ENCODE results near the gene BCS1L.
A peak's percentile ranks its signal among the peaks of the same experiment; 100 is the strongest.

BCS1L gene, protein sequence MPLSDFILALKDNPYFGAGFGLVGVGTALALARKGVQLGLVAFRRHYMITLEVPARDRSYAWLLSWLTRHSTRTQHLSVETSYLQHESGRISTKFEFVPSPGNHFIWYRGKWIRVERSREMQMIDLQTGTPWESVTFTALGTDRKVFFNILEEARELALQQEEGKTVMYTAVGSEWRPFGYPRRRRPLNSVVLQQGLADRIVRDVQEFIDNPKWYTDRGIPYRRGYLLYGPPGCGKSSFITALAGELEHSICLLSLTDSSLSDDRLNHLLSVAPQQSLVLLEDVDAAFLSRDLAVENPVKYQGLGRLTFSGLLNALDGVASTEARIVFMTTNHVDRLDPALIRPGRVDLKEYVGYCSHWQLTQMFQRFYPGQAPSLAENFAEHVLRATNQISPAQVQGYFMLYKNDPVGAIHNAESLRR

DNA sequence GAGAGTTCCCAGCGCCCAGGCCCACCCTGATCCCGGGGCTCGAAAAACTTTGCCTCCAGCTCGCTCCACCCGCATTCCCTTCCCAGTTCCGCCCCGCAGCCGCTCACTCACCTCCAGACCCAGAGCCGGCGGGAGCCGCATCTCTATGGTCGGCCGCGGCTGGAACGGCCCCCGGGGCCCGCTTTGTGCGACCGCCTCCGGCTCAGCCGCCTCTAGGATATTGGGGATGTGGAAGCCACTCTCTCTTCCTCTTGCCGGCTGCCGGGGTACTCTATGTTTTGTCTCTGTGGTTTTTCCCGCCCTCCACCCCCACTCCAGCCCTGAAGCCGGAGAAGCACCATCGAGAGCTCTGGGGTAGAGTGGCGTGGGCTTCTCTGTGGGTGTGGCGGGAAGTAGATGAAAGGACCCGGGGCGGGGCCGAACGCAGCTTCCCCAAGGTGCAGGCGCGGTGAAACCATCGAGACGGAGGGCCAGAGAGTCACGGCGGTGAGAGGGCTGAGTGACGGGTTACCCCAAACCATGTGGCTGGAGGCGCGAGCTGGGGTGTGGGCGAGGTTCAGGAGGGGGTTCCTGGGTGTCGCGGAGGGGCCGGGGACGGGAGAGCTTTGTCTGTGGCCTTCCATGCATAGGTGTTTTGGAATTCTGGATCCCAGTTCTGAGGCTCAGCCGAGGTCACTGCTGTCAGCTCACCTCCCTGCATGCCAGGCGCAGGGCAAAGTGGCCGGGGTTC is at the start of gene BCS1L, which contains the start of gene ZNF142:
Gene BCS1L, plus strand, starts transcription at position 426 of the 730 bp plus-strand sequence. CDS start 1,305 bp downstream, outside the sequence.
Gene ZNF142, minus strand, starts transcription at position 366 of the 730 bp plus-strand sequence. CDS start 3,194 bp downstream, outside the sequence.
- peak; percentile 83 for DNase-seq

DNA sequence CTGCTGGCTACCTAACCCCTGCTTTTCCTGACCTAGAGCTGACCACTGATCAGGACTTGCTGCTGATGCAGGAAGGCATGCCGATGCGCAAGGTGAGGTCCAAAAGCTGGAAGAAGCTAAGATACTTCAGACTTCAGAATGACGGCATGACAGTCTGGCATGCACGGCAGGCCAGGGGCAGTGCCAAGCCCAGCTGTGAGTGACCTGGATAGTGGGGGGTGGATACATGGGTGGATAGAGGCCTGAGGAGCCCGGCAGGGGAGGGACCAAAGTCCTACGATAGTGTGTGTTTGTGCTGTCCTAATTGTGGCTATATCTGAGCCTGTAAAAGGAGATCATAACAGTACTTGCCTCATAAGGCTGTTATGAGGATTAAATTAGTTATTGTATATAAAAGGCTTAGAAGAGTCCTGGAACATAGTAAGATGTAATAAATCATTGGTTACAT is 43.6 kb upstream of the BCS1L start:
- no peak for DNase-seq

DNA sequence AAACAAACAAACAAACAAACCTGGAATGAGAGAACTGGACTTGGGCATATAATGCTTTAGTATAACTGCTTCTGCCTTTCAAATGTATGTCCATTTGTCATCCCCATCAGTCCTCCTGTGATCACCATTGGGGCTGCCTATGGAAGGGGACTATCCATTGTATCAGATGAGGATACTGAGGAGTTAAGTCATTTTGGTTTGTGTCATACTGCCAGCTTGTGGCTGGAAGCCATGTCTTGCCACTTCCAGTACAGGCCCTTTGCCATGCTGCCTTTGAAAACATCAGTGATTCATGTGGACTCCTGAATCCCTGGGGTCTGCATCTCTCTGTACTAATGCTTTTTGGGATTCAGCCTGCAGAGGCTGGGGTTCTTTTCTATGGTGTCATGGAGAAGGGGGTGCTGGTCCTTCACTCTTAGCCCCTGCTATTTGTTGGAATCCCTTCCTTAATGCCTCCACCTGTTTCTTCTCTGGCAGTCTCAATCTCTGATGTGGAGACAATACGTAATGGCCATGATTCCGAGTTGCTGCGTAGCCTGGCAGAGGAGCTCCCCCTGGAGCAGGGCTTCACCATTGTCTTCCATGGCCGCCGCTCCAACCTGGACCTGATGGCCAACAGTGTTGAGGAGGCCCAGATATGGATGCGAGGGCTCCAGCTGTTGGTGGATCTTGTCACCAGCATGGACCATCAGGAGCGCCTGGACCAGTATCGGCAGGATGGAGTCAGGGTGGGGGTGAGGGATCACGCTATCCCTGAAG is 41.2 kb upstream of the BCS1L start:
- DNase-seq, result peak; percentile 5

DNA sequence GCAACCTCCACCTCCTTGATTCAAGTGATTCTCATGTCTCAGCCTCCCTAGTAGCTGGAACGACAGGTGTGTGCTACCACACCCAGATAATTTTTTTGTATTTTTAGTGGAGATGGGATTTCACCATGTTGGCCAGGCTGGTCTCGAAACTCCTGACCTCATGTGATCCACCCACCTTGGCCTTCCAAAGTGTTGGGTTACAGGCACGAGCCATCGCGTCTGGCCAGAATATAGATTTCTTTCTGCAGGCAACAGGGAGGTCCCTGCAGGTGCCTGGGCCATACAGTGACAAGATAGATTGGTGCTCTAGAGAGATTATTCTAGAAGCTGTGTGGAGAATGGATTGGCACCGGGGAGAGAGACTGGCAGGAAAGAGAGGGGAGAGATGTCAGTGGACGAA is 38.5 kb upstream of the BCS1L start:
- DNase-seq, result no peak

DNA sequence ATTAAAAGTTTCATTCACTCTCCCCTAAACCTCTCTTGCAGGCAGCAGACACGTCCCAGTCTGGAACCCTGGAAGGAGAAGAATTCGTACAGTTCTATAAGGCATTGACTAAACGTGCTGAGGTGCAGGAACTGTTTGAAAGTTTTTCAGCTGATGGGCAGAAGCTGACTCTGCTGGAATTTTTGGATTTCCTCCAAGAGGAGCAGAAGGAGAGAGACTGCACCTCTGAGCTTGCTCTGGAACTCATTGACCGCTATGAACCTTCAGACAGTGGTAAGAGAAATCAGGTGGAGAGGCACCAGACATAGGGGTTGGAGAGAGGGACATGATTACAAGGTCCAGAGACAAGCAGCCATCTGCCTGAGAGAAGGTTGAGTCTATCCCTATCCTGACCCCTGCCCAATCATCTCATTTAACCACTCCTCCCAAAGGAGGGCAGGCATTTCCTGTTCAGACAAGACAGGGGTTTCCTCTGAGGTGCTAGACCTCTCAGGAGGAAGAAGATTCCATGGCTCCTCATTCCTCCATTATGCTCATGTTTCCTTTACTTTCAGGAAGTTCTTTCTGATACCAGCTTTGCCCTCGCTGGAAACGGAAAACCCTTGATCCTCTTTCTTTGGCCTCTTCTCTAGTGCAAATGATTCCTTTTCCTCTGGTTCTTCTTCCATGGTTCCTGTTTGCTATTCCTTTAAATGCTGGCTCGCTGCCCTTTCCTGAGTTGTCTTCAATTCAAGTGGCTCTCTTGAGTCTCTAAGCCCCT is 36.7 kb upstream of the BCS1L start:
- no peak for DNase-seq

DNA sequence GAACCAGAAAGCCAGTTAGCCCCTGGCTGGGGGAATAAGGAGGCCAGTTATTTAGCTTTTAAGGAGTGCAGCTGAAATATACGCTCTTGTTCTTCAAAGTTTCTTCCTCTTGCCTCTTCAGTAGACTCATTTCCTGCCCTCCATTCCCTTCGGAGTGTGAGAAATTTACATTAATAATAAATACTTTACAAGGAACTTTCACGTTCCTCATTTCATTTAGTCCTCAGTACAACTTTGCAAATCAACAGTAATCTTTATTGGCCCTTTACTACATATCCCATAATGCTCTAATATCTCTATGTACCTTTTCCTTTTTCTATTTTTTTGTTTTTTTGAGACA is 36.1 kb upstream of the BCS1L start:
- DNase-seq, result no peak

DNA sequence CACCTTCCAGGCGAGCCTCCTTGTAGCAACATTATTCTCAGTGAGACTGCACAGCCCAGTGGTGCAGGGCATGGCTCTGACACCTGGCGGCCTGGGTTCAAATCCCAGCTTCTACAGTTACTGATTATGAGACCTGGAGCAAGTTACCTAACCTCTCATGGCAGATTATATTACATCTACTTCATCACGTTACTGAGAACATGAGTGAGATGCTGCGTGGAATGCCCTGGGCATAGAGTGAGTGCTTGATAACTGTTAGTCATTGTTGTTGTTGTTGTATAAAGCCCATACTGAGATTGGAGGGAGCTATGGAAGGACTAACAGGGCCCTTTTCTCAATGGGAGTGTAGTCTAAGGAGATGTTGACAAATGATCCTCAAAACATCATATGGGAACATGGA is 33.1 kb upstream of the BCS1L start:
- no peak for DNase-seq

DNA sequence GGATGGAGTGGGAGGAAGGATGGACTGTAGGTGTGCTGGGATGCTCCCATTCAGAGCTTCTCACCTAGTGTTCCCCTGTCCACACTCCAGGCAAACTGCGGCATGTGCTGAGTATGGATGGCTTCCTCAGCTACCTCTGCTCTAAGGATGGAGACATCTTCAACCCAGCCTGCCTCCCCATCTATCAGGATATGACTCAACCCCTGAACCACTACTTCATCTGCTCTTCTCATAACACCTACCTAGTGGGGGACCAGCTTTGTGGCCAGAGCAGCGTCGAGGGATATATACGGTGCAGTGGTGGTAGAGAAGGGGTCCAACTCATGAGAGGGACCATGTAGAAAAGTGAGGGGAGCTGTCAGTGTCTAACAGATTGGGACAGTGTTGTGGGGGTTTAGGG is 31.5 kb upstream of the BCS1L start:
- DNase-seq, result no peak

DNA sequence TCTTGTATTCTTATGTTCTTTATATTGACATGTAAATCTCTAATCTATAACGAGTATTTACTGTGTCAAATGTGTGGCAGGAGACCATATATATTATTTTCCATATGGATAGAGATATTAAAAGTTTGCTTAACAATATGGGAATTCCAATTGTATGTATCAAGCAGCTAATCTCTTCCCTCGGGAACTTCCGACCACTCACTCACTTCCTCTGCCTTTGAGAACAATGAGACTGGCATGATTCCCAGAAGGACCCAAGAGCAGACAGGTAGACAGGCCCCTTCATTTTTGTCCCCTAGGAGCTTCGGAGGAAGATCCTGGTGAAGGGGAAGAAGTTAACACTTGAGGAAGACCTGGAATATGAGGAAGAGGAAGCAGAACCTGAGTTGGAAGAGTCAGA is 27.6 kb upstream of the BCS1L start:
- no peak for DNase-seq

DNA sequence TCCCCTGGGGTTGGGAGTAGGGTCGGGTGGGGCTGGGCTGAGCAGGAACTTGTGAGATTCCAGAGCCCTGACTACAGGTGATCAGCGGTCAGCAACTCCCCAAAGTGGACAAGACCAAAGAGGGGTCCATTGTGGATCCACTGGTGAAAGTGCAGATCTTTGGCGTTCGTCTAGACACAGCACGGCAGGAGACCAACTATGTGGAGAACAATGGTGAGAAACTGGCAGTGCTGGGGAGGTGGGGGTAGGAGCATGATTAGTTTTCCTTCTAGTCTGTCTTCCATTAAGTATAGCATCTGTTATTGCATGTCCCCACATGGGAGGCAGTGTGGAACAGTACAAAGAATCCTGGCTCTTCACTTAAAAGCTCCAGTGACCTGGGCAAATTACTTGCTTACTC is 23.8 kb upstream of the BCS1L start:
- DNase-seq, result no peak

DNA sequence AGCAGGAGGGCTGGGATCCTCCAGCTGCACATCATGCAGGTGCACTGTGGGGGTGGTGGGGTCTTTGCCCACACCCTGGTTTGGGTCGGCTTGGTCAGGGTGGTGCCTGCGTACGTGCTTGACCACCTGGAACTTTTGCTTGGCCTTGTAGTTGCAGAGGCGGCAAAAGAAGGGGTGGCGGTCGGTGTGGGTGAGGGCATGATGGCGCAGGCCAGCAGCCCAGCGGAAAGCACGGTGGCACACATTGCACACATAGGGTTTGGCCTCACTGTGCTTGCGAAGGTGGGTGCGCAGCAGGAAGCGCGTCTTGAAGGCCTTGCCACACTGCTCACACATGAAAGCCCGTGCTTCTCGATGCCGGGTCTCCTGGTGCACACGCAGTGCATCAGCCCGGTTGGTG is 21.1 kb upstream of the BCS1L start:
- DNase-seq, result no peak

DNA sequence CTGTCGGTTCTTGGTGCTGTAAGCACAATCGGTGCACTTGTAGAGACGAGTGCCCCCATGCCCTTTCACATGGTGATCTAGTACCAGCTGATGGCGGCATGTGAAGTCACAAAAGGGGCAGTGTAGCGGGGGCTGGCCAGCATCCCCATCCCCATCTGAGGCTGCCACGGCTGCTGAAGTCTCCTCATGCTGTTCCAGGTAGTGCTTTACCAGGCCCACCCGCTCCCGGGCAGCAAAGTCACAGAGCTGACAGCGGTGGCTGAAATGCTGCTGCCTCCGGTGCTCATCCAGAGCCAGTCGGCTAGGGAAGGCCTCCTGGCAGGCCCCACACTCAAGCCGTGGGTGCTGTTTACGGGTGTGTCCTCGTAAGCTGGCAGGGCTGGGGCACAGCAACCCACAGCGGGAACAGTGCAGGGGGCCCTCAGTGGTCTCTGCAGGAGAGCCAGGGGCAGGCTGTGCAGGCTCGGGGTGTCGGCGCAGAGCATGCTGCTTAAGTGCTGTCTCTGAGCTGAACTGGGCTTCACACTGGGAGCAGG is 17.3 kb upstream of the BCS1L start:
- no peak for DNase-seq

DNA sequence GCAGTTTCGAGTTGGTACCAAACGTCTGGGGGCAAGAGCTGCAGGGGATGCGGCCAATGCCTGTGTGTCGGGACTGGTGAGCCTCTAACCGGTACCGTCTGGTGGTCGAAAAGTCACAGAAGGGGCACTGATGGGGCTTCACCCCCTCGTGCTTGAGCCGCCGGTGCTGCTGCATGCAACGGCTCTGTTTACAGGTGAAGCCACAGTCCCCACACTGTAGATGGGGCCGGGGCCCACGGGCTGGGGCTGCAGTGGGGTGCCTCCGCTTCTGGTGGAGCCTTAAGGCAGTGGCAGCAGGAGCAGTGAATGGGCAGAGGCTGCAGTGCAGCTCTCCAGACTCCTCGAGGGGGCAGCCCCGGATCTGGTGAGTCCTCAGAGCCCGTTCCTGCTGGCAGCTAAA is 16.7 kb upstream of the BCS1L start:
- no peak for DNase-seq

DNA sequence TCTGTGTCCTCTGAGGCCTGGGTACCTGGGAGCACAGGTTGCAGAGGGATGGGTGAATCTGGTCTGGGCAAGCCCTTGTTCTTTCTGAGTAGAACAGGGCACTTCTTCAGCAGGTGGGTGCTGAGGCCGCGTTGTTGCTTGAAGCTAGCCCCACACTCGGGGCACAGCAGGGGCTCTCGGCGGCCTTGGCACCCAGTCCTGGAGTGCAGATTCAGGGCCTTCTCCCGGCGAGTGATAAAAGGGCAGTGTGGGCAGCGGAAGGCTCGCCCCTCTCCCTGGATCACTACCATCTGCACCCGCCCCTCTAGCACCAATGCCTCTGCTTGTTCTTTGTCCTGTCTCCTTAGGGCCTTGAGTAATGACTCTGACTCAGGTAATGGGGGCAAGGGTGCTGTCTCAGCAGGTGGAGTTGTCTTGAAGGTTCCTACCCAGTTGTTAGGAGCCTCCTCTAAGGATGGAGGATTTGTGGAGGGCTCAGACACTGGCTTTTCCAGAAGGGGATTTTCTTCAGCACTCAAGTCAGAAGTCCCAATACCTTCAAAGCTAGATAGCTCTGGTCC is 15.7 kb upstream of the BCS1L start:
- DNase-seq, result no peak

DNA sequence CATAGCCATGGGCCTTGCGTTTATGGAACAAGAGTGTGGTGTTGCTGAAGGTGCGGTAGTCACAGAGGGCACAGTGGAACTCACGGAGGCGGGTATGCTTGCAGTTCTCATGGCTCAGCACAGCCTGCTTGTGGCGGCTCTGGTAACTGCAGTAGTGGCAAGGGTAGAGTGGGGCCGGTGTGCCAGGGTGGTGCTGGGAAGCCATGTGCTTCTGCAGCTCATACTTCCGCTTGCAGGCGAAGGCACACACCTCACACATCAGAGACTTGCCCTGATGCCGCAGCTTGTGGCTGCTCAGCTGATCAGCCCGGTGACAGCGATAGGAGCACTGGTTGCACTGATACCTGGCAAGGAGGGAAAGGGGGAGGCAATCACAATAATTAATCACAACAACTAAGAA is 14.8 kb upstream of the BCS1L start:
- DNase-seq, result no peak

DNA sequence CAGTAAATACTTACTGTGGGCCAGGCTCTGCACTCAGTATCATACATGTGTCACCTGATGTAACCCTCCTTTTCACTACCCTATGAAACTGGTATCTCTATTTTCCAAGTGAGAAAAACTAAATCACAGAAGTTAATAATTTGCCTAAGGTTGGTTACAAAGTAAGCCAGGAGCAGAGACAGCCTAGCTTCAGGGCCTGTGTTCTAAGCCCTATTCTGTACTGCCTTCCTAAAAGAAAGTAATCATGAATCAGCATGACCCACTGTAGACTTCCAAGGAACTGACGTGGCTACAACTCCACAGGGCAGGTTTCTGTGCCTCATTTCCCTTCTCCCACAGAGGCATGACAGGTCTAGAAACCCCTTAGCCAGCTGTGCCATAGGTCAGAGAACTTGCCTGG is 14.4 kb upstream of the BCS1L start:
- no peak for DNase-seq

DNA sequence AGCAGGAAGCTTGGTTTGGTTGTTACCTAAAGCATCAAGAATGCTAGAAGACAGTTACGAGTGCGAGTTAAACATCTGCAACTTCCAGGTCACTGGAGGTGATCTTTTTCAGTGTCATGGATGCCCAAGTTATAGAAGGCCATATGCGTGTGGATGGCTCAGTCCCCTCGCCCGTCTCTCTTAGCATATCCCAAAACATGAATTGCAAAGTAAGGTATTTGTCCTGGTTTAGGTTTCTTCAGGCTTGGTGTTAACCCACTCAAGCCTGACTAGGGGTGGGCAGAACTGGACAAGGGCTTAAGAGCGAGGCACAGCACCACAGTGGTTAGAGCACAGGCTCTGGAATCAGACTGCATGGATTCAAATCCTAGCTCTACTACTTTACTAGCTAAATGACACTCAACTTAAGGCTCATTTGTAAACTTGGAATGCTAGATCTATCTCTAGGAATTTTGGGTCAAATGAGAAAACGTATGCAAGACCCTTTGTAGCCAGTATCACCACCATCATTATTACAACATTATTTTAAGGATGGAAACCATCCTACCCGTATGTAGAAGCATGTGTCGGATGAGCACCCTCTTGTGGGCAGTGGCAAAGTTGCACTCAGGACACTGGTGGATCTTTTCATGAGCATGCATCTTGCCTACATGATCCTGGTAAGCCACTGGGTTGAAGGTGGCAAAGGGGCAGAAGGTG is 11.2 kb upstream of the BCS1L start:
- no peak for DNase-seq

DNA sequence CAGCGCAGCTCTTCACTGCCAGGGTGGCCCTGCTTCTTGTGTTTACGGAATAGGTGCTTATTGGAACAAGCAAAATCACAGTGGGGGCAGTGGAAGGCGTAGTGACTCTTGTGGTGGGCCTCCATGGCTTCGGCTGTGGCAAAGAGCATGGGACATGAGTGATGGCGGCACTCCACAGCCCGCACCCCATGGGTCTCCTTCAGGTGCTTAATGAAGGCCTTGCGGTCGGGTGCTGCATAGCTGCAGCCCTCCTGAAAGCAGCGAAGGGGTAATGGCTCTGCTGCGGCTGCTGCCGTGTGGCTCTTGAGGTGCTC is 10.7 kb upstream of the BCS1L start:
- DNase-seq, result no peak

DNA sequence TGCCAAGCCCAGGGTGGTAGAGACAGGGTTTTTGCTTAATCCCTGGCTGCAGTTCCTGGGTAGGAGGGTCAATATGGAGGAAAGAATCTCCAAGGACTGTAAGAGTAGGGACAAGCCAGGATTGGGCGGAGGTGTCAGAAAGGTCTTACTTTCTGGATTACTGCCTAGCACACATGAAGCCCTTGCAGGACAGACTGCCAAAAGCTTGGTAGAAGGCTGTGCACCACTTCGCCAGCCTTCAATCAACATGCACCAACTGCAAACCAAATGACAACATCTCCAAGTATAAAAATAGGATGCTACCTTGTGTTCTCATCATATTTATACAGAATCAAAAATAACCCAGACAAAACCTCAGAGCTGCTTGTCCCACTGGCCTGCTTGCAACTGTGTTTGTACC is 3.7 kb upstream of the BCS1L start:
- DNase-seq, result no peak

DNA sequence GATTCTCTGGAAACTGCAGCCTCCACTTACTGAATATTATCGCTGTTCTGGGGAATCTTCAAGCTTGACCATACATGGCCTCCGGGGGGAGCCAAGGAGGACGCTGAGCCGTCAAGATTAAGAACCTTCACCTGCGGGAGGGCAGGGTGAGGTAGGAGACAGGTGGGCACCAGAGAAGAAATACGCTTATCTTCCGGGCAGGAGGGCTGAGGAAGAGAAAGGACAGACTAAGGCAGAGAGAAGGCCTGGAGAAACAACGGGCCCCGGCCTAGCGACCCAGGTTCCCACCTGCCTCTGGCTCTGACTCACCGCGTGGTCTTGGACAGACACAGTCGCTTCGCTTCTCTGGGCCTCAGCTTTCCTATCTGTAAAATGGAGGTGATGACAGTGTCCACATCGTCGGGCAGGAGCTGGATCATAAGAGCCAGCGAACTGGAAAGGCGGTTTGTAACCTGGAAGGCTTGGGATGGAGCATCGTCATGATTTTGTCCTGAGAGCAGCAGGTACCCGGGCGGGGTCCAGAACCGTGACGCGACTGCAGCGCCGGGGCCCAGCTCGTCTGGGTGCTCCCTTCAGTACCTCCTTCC is 719 bp upstream of the BCS1L start:
- no peak for DNase-seq

DNA sequence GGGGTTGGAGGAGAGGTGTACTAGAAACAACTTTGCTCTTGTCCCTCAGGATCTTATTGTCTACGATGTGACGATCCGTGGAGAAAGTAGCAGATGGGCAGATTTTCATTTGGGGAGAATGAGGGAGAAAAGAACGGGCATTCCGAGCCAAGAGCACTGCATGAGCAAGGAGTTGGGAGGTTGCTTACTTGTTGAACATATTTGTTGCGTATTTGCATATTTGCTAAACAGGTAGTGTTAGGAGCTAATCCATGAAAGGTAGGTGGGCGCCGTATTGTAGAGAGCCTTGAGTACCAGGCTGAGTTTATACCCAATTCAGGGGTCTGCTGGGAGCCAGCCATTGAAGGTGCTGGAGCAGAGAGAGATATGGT is 490 bp downstream of the BCS1L start:
- DNase-seq, result no peak

Measured in NCI-H446 treated with DMSO at 0.1 percent for 48 hours (cell line).